Hepatocyte (in vitro differentiated cells): ENCODE results near the gene DENND5B.

Experiments used
- EZH2 ChIP-seq: fragments of 200-600 bp; sonication (generic); IDR thresholded peaks from 2 replicates; pipeline ENCODE4 v1.6.1; 2016; ENCODE audit warnings: antibody characterized with exemption, mild to moderate bottlenecking, borderline replicate concordance
- TF ChIP-seq, protein P1 (sequence below): fragments of 200-600 bp; sonication (generic); IDR thresholded peaks from 2 replicates; pipeline ENCODE4 v1.5.1; 2016; ENCODE audit warnings: antibody characterized with exemption, mild to moderate bottlenecking; ENCODE audit not compliant: poor library complexity

DNA sequence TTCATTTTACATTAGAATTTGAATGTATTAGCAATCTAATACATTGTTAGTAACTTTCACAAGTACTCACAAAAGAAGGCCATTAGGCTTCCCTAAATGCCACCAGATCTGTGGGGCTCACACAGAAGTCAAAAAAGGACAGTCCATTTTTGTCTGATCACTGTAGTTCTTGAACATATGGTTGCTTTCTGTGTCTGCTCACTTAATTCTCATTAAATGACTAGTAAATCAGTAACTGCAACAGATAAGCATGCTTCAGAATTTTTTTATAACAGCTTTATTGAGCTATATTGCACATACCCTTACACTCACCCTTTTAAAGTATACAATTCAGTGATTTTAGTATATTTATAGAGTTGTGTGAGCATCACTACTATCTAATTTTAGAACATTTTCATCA lies 71.4 kb downstream of the DENND5B start:
- TF ChIP-seq, protein P1, sequence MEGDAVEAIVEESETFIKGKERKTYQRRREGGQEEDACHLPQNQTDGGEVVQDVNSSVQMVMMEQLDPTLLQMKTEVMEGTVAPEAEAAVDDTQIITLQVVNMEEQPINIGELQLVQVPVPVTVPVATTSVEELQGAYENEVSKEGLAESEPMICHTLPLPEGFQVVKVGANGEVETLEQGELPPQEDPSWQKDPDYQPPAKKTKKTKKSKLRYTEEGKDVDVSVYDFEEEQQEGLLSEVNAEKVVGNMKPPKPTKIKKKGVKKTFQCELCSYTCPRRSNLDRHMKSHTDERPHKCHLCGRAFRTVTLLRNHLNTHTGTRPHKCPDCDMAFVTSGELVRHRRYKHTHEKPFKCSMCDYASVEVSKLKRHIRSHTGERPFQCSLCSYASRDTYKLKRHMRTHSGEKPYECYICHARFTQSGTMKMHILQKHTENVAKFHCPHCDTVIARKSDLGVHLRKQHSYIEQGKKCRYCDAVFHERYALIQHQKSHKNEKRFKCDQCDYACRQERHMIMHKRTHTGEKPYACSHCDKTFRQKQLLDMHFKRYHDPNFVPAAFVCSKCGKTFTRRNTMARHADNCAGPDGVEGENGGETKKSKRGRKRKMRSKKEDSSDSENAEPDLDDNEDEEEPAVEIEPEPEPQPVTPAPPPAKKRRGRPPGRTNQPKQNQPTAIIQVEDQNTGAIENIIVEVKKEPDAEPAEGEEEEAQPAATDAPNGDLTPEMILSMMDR: no peak
- TF ChIP-seq EZH2: no peak
